ENCODE data around the gene DNAI1. TPM values are rescaled to one million over a fixed set of nuclear protein-coding genes. Genes with fewer than 3 reads are reported as not detected.
"Not testable (repeated sequence)": the region's sequence is repeated elsewhere in the genome, so short reads cannot be mapped to it uniquely, and the experiment has no call there.

Gene DNAI1
- total RNA-seq, 1 experiment from 2014 or later = 2.2 TPM

DNA sequence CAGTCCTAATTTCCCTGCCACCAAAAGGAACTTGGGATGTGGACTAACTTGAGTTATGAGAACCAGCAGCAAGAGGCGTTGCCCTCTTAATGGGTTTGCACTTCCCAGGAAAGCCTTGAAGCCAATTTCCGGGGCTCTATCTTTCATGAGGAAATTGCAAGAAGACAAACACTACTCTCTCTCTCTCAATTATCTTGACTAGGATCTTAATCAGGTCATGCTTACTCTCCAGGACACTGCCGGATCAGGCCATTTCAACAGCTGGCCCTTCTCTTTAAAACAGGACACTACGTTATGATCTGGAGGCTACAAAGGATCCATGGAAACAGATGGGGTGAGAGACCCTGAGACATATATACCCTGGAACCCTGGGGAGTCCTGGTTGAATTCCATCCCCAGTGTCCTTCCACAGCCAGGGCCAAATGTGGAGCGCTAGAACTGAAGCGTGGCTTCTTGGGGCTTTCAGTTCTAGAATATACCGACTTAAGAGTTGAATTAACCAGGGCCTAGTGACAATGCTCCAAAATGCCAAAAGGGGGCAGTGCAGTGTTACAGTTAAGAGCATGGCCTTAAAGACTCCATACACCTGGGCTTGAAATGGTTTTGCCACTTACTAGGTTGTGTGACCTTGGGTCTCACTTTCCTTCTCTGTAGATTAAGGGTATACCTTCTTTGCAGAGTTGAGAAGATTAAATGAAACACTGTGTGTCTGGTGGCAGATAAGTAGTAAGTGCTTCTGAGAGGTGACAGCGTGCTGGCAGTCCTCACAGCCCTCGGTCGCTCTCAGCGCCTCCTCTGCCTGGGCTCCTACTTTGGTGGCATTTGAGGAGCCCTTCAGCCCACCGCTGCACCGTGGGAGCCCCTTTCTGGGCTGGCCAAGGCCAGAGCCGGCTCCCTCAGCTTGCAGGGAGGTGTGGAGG is 21.3 kb upstream of the DNAI1 start:
- CTCF ChIA-PET = interaction anchor here (0.5 to 1.9 kb wide), 3 partner anchors 18 to 111 kb away, joined by 4 to 8 read pairs (median 6); no protein-coding TSS in a partner anchor
- POLR2A ChIA-PET = no interaction called here

DNA sequence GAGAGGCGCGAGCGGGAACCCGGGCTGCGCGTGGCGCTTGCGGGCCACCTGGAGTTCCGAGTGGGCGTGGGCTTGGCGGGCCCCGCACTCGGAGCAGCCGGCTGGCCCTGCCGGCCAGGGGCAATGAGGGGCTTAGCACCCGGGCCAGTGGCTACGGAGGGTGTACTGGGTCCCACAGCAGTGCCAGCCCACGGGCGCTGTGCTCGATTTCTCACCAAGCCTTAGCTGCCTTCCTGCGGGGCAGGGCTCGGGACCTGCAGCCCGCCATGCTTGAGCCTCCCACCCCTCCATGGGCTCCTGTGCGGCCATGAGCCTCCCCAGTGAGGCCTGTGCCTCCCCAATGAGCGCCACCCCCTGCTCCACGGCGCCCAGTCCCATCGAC is 20.7 kb upstream of the DNAI1 start:
- H3K27ac ChIP-seq (ENCODE audit: low read length); H3K9me3 ChIP-seq (ENCODE audit: control insufficient read depth, insufficient read depth, low read depth, low read length); H3K36me3 ChIP-seq (ENCODE audit: control insufficient read depth, insufficient read depth, low read length); H3K4me1 ChIP-seq (ENCODE audit: control insufficient read depth, insufficient read depth, low read length); H3K4me3 ChIP-seq (ENCODE audit: low read depth in 2 of 2, low read length in 2 of 2); BruUV-seq (replicated peaks); DNase-seq (ENCODE audit: low read depth, low spot score); POLR2A ChIA-PET; ATAC-seq; in situ Hi-C loops (cut with HindIII; ENCODE audit: low pct_unique_long_range_greater_than_20kb, low sequenced_read_pairs); H3K27me3 ChIP-seq (ENCODE audit: control insufficient read depth, insufficient read depth, low read length): not testable (repeated sequence)
- CTCF ChIA-PET = interaction anchor here (1.4 to 2.1 kb wide), 4 partner anchors 62 to 153 kb away, joined by 3 to 6 read pairs (median 4); no protein-coding TSS in a partner anchor
- intact Hi-C loops (cut with micrococcal nuclease; ENCODE audit: unreplicated experiment) = loop anchor here (1.0 to 2.0 kb wide), 3 partner anchors 63 to 153 kb away; no protein-coding TSS in a partner anchor

More for the DNA sequence above, 21.3 kb upstream of the DNAI1 start:
- no peaks in the 10 kb centered on the region for H3K9me3 ChIP-seq (ENCODE audit: control insufficient read depth, insufficient read depth, low read depth, low read length)
- TF ChIP-seq POLR2AphosphoS5 (IDR thresholded peaks at IDR 0.05; ENCODE audit: low read depth, low read length) (no peak), SIN3A (IDR thresholded peaks at IDR 0.05; ENCODE audit: borderline replicate concordance, insufficient read depth, low read depth, low read length) (no peak), TCF7L2 (IDR thresholded peaks at IDR 0.05; ENCODE audit: low read depth, low read length) (no peak)
- TF ChIP-seq, protein P1, sequence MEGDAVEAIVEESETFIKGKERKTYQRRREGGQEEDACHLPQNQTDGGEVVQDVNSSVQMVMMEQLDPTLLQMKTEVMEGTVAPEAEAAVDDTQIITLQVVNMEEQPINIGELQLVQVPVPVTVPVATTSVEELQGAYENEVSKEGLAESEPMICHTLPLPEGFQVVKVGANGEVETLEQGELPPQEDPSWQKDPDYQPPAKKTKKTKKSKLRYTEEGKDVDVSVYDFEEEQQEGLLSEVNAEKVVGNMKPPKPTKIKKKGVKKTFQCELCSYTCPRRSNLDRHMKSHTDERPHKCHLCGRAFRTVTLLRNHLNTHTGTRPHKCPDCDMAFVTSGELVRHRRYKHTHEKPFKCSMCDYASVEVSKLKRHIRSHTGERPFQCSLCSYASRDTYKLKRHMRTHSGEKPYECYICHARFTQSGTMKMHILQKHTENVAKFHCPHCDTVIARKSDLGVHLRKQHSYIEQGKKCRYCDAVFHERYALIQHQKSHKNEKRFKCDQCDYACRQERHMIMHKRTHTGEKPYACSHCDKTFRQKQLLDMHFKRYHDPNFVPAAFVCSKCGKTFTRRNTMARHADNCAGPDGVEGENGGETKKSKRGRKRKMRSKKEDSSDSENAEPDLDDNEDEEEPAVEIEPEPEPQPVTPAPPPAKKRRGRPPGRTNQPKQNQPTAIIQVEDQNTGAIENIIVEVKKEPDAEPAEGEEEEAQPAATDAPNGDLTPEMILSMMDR (IDR thresholded peaks at IDR 0.05) = peak; percentile 90
- TF ChIP-seq, protein P2, sequence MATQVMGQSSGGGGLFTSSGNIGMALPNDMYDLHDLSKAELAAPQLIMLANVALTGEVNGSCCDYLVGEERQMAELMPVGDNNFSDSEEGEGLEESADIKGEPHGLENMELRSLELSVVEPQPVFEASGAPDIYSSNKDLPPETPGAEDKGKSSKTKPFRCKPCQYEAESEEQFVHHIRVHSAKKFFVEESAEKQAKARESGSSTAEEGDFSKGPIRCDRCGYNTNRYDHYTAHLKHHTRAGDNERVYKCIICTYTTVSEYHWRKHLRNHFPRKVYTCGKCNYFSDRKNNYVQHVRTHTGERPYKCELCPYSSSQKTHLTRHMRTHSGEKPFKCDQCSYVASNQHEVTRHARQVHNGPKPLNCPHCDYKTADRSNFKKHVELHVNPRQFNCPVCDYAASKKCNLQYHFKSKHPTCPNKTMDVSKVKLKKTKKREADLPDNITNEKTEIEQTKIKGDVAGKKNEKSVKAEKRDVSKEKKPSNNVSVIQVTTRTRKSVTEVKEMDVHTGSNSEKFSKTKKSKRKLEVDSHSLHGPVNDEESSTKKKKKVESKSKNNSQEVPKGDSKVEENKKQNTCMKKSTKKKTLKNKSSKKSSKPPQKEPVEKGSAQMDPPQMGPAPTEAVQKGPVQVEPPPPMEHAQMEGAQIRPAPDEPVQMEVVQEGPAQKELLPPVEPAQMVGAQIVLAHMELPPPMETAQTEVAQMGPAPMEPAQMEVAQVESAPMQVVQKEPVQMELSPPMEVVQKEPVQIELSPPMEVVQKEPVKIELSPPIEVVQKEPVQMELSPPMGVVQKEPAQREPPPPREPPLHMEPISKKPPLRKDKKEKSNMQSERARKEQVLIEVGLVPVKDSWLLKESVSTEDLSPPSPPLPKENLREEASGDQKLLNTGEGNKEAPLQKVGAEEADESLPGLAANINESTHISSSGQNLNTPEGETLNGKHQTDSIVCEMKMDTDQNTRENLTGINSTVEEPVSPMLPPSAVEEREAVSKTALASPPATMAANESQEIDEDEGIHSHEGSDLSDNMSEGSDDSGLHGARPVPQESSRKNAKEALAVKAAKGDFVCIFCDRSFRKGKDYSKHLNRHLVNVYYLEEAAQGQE (IDR thresholded peaks at IDR 0.05; ENCODE audit: insufficient read depth in 1 of 2, low read depth in 2 of 2, low read length in 1 of 2) = no peak
- H3K4me3 ChIP-seq (ENCODE audit: low read depth in 2 of 2, low read length in 2 of 2) = no peak overlapping the region
- intact Hi-C loops (cut with micrococcal nuclease; ENCODE audit: unreplicated experiment) = loop anchor here (1.0 to 2.0 kb wide), 3 partner anchors 64 to 154 kb away; no protein-coding TSS in a partner anchor
- H3K27ac ChIP-seq (ENCODE audit: low read length) = no peak overlapping the region
- no peaks in the 10 kb centered on the region for H3K36me3 ChIP-seq (ENCODE audit: control insufficient read depth, insufficient read depth, low read length)
- H3K27me3 ChIP-seq (ENCODE audit: control insufficient read depth, insufficient read depth, low read length) = no peaks in the 10 kb centered on the region
- ATAC-seq (peak; percentile 97), DNase-seq (ENCODE audit: low read depth, low spot score) (peak; percentile 39)
- in situ Hi-C loops (cut with HindIII; ENCODE audit: low pct_unique_long_range_greater_than_20kb, low sequenced_read_pairs) = no loop called here
- BruUV-seq (replicated peaks) = no TSS peak
- no peaks in the 10 kb centered on the region for H3K4me1 ChIP-seq (ENCODE audit: control insufficient read depth, insufficient read depth, low read length)

DNA sequence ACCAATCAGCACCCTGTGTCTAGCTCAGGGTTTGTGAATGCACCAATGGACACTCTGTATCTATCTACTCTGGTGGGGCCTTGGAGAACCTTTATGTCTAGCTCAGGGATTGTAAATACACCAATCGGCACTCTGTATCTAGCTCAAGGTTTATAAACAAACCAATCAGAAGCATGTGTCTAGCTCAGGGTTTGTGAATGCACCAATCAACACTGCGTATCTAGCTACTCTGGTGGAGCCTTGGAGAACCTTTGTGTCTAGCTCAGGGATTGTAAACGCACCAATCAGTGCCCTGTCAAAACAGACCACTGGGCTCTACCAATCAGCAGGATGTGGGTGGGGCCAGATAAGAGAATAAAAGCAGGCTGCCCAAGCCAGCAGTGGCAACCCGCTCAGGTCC is 20.1 kb upstream of the DNAI1 start:
- intact Hi-C loops (cut with micrococcal nuclease; ENCODE audit: unreplicated experiment) = not testable (repeated sequence)

More for the DNA sequence above, 20.1 kb upstream of the DNAI1 start:
- H3K9me3 ChIP-seq (ENCODE audit: control insufficient read depth, insufficient read depth, low read depth, low read length); H3K36me3 ChIP-seq (ENCODE audit: control insufficient read depth, insufficient read depth, low read length); H3K27ac ChIP-seq (ENCODE audit: low read length); H3K4me1 ChIP-seq (ENCODE audit: control insufficient read depth, insufficient read depth, low read length); H3K27me3 ChIP-seq (ENCODE audit: control insufficient read depth, insufficient read depth, low read length); BruUV-seq (replicated peaks); DNase-seq (ENCODE audit: low read depth, low spot score); POLR2A ChIA-PET; H3K4me3 ChIP-seq (ENCODE audit: low read depth in 2 of 2, low read length in 2 of 2); in situ Hi-C loops (cut with HindIII; ENCODE audit: low pct_unique_long_range_greater_than_20kb, low sequenced_read_pairs); ATAC-seq: not testable (repeated sequence)
- CTCF ChIA-PET = interaction anchor here (1.4 to 2.1 kb wide), 4 partner anchors 62 to 153 kb away, joined by 3 to 6 read pairs (median 4); no protein-coding TSS in a partner anchor
